SHP77 treated with DMSO at 0.1 percent for 48 hours (cell line): ENCODE measurements around the gene MT1F.

ENCODE experiments used
- DNase-seq: peaks from one replicate; lab custom pipeline; 2025; lab: John Stamatoyannopoulos, UW

The MT1F gene

DNA sequence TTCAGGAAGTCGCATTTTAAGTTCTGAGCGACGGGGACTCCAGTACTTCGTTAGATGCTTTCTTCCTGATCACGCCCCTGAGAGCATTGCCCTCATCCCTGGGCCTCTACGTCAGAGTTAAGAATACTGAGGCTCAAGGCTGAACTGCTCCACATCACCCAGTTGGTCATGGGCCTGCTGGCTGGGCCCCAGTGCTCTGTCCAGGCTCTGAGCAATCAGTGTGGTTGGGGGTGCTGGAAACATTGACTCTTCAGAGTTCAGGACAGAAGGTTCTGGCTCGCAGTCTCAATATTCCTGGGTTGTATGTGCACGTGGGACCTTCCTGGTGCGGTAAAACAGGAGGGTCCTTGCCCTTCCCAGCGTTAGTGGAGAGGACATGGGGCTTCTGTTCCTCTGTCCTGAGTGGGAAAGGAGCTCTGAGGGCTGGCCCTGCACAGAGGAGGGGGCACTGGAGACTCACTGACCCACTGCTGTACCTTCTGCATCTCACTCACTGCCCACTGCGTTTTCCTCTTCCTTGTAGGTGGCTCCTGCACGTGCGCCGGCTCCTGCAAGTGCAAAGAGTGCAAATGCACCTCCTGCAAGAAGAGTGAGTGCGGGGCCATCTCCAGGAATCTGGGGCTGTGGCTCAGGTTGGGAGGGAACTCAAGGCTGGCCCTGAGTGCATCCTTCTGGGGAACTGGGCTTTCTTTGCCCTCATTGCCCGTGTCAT lies 31.7 kb upstream of the MT1F start:
- no peak for DNase-seq

DNA sequence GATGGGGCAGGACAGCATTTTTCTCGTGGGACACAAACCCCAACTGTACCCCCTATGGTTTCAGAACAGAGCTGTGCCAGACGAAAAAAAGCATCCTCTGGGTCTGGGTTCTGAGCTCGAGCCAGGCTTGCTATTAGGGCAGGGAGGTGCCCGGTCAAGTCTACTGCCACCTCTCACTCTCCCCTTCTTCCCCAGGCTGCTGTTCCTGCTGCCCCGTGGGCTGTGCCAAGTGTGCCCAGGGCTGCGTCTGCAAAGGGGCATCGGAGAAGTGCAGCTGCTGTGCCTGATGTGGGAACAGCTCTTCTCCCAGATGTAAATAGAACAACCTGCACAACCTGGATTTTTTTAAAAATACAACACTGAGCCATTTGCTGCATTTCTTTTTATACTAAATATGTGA lies 31.1 kb upstream of the MT1F start:
- no peak for DNase-seq

DNA sequence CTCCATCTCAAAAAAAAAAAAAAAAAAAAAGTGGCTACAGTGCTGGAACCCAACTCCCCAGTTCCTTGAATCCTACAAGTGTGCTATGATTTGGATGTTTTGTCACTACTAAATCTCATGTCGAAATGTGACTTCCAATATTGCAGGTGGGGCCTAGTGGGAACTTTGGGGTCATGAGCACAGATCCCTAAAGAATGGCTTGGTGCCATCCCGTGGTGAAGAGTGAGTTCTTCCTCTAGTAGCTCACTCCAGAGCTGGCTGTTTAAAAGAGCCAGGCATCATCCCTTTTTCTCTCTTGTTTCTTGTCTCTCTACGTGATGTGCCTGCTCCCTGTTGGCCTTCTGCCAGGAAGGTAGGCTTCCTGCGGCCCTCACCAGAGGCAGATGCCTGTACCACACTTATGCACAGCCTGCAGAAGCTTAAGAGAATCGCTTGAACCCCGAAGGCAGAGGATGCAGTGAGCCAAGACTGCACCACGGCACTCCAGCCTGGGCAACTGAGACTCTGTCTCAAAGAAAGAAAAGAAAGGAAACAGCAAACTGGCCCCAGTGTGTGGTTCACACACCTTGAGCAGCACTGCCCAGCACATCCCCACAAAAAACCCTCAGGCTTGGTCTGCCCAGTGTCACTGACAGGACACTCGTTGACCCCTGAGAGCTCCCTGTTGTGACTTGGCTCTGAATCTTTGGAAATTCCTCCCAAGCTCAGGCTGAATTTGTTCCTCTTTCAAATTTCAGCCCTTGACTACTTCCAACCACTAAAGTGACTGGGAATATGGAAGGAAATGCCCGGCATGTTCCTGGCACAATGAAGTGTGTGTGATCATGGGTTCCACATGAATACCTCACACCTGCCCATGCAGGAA lies 29.0 kb upstream of the MT1F start:
- DNase-seq: no peak

DNA sequence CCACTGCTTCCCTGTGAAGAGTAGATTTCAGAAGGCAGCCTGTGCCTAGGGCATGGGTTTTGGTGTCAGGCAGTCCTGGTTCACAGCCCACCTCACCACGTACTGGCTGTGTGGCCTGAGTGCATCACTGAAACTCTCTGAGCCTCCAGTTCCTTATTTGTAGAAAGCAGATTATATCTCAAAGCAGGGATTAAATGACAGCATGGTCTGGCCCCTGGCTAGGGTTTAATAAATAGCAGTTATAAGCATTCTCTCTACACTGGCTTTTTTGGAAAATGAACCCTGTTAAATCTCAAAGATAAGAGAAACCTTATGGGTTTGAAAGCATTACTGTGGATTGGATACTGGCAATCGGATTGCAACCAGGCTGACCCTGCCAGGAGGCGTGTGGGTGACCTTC lies 28.2 kb upstream of the MT1F start:
- DNase-seq: no peak

DNA sequence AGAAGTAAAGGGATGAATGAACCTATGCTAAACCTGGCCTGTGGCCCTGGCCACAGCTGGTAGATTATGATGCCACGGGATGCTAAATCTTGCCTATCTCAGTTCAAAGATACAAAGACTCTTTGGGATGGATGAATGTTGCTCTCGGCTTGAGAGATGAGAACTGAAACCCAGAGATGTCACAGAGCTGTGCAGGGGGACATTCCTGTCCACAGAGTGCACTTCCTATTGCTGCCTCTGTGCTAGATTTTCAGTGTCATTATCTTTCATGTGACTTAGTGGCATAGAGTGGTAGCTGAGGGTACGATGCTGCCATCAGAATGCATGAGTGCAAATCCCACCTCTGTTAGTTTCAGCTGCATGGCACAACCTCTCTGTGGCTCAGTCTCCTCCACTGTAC lies 27.6 kb upstream of the MT1F start:
- DNase-seq: no peak

DNA sequence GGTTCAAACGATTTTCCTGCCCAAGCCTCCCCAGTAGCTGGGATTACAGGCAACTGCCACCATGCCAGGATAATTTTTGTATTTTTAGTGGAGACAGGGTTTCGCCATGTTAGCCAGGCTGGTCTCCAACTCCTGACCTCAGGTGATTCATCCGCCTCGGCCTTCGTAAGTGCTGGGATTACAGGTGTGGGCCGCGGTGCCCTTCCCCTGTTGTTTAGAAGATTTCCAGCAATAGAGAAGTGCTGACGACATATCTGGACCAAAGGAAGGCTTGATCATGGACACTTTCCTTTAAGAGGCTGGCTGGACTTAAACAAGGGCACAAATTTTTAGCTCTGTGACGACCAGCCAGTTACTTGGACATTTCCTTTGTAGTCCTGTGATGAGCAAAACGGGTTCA lies 26.6 kb upstream of the MT1F start:
- no peak for DNase-seq

DNA sequence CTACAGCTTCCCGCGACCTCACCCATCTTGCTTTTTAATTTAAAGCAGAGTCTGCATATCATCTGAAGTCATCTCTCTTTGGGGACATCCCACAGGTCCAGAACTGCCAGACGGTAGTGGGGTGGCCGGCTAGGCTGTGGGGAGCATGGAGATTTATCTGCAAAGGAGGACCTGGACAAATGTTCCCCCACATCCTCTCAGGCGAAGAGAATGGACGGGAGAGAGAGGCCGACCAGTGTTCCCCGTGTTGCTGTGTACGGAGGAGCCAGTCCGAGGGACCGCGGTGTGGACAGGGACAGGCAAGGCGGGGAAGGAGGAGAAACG lies 26.0 kb upstream of the MT1F start:
- no peak for DNase-seq

DNA sequence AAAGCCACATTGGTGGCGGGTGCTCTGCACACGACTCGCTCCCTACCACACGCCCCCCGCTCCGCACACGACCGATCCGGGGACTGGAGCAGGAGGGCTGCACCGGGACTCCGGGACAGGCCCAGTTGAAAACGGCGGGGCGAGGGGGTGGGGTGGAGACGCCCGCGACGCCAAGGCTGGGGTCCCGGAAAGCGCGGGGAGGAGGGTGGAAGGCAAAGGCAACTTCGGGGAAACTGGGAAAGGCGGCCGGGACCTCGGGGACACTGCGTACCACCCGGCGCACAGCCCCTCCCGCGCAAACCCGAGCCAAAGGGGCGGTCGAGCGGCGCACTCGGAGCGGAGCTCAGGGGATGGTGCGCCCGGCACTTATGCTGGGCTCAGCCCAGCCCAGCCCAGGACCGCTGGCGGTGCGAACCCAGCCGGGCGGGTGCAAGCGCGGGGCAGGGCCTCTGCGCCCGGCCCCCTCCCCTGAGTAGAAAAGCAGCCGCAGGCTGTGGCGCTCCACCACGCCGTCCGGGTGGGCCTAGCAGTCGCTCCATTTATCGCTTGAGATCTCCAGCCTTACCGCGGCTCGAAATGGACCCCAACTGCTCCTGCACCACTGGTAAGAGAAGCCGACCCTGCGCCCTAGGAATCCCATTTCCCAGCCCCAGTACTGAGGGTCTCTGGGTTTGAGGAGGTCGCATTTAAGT lies 25.5 kb upstream of the MT1F start, which contains the start of gene MT1M:
MT1M (plus strand) TSS at position 504 of the 692 bp plus-strand sequence; CDS start at position 577, 73 bp downstream.
- DNase-seq: no peak

DNA sequence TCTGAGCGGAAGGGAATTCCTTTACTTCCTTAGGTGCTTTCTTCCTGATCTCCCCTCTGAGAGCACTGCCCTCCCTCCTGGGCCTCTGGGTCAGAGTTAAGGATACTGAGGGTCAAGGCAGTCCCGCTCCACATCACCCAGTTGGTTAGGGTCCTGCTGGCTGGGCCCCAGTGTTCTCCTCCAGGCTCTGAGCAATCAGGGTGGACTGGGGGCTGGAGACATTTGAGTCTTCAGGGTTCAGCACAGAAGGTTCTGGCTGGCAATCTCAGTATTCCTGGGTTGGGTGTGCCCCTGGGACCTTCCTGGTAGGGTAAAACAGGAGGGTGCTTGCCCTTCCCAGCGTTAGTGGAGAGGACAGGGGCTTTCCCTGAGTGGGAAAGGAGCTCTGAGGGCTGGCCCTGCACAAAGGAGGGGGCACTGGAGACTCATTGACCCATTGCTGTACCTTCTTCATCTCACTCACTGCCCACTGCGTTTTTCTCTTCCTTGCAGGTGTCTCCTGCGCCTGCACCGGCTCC lies 24.9 kb upstream of the MT1F start:
- DNase-seq: no peak

DNA sequence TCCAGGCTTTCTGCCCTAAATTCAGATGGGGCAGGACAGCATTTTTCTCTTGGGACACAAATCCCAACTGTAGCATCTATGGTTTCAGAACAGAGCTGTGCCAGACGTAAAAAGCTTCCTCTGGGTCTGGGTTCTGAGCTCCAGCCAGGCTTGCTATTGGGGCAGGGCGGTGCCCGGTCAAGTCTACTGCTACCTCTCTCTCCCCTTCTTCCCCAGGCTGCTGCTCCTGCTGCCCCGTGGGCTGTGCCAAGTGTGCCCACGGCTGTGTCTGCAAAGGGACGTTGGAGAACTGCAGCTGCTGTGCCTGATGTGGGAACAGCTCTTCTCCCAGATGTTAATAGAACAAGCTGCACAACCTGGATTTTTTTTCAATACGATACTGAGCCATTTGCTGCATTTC lies 24.2 kb upstream of the MT1F start:
- no peak for DNase-seq

DNA sequence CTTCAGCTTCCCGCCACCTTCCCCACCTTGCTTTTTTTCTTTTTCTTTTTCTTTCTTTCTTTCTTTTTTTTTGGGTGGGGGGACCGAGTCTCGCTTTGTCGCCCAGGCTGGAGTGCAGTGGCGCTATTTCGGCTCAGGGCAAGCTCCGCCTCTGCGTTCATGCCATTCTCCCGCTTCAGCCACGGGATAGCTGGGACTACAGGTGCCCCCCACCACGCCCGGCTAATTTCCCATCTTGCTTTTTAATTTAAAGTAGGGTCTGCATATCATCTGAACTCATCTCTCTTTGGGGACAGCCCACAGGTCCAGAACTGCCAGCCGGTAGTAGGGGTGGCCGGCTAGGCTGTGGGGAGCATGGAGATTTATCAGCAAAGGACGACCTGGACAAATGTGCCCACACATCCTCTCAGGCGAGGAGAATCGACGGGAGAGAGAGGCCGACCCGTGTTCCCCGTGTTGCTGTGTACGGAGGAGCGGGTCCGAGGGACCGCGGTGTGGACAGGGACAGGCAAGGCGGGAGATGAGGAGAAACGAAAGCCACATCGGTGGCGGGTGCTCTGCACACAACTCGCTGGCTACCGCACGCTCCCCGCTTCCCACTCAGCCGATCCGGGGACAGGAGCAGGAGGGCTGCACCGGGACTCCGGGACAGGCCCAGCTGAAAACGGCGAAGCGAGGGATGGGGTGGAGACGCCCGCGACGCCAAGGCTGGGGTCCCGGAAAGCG lies 22.9 kb upstream of the MT1F start:
- DNase-seq: no peak

DNA sequence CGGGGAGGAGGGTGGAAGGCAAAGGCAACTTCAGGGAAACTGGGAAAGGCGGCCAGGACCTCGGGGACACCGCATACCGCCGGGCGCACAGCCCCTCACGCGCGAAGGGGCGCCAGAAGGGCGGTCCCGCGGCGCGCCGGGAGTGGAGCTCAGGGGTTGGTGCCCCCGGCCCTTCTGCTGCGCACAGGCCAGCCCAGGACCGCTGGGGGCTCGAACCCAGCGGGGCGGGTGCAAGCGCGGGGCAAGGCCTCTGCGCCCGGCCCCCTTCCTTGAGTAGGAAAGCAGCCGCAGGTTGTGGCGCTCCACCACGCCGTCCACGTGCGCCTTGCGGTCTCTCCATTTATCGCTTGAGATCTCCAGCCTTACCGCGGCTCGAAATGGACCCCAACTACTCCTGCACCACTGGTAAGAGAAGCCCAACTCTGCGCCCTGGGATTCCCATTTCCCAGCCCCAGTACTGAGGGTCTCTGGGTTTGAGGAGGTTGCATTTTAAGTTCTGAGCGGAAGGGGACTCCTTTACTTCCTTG lies 22.3 kb upstream of the MT1F start:
- no peak for DNase-seq

DNA sequence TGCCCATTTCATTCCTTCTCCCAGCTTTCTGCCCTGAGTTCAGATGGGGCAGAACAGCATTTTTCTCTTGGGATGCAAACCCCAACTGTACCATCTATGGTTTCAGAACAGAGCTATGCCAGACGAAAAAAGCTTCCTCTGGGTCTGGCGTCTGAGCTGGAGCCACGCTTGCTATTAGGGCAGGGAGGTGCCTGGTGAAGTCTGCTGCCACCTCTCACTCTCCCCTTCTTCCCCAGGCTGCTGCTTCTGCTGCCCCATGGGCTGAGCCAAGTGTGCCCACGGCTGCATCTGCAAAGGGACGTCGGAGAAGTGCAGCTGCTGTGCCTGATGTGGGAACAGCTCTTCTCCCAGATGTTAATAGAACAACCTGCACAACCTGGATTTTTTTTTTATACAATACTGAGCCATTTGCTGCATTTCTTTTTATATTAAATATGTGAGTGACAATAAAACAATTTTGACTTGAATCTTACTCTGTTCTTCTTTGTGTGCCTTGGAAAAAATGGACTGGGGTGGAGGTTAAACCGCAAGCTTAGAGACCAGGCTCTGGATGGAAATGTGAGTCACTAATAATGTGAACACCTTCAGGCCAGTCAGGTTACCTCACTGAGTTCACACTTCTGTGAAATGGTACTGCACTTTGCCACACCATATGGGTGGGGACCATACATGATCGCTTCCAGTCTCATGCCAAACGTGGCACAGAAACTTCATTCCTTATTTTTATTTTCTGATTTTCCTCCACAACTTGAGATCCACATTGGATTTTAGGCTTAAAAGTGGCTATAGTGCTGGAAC lies 20.9 kb upstream of the MT1F start:
- DNase-seq: no peak

DNA sequence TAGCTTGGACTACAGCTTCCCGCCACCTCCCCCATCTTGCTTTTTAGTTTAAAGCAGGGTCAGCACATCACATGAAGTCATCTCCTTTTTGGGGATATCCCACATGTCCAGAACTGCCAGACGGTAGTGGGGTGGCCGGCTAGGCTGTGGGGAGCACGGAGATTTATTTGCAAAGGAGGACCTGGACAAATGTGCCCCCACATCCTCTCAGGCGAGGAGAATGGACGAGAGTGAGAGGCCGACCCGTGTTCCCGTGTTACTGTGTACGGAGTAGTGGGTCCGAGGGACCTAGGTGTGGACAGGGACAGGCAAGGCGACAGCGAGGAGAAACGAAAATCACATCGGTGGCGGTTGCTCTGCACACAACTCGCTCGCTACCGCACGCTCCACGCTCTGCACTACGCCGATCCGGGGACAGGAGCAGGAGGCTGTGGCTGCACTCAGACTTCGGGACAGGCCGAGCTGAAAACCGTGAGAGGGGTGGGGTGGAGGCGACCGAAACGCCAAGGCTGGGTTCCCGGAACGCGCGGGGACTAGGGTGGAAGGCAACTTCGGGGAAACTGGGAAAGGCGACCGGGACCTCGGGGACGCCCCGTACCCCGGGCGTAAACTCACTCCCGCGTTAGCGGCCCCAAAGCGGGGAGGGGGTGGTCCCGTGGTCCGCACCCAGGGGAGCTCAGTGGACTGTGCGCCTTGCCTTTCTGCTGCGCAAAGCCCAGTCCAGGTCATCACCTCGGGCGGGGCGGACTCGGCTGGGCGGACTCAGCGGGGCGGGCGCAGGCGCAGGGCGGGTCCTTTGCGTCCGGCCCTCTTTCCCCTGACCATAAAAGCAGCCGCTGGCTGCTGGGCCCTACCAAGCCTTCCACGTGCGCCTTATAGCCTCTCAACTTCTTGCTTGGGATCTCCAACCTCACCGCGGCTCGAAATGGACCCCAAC lies 19.7 kb upstream of the MT1F start, which contains the start of gene MT1A:
MT1A (plus strand) TSS at position 853 of the 937 bp plus-strand sequence; CDS start at position 926, 73 bp downstream.
- DNase-seq: no peak

DNA sequence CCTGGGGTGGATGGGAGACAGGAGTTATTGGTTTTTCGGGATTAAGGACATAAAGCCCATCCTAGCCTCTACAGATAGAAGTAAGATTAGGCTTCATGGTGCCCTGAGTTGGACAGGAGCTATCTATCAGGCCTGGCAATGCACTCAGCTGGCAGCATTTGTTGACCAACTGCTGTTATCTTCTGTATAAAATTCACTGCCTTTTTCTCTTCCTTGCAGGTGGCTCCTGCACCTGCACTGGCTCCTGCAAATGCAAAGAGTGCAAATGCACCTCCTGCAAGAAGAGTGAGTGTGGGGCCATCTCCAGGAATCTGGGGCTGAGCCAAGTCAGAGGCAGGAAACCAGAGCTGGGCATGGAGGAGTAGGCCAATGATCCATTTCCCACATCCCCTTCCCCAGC lies 18.7 kb upstream of the MT1F start:
- no peak for DNase-seq

DNA sequence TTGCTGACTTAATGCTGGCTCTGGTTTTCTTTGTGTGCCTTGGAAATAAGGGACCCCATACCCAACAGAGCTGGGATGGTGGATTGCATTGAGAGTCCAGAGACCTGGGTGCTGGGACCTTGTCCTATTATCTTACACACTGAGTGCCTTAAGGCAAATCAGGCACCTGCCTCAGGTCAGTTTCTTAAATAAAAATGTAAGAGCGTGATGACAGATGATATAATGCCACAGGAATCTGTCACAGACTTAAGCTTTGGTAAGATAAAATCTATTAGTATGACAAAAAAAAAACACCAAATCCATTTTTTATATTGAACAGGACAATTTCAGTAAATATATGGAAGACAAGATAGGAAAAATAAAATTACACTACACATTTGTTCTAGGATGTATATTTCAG lies 17.7 kb upstream of the MT1F start:
- no peak for DNase-seq

DNA sequence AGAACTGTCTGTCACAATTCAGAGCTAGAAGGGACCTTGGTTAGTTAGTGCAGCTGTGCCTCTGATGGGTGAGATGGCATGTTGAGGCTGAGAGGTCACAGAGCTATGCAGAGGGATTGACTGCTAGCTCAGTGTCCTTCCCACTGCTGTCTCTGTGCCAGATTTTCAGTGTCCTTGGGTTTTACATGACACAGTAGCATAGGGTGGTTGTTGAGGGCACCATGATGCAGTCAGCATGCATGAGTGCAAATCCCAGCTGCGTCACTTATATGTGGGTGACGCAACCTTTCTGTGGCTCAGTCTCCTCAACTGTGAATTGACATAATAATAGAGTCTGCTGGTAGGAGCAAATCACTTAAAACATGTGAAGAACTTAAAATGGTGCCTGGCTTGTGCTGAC lies 16.6 kb upstream of the MT1F start:
- DNase-seq: no peak

DNA sequence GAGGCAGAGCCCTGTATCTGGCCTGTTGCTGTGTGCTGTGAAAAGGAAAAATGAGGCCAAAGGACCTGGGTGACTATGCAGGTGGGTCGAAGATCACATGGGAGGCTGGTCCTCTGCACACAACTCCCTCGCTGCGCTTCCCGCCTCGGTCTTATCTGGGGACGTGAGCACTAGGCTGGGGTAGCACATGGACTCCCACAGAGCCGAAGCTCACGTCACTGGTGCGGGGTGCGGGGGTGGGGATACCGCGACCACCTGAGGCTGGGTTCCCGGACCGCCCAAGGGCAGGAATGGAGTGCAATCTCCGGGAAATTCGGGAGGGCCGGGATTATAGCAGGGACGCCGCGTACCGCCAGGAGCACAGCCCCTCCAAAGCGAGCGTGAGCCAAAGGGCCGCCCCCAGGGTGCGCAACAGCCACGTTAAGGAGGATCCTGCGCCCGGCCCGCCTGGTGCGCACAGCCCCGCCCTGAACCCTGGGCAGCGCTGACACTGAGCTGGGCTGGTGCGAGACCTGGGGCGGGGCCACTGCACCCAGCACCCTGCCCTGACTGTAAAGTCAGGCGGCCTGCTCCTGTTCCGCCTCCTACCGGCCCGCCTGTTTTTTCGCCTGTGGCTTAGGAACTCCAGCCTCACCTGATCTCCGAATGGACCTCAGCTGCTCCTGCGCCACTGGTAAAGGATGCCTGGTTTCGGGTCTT lies 14.5 kb upstream of the MT1F start:
- DNase-seq: no peak

DNA sequence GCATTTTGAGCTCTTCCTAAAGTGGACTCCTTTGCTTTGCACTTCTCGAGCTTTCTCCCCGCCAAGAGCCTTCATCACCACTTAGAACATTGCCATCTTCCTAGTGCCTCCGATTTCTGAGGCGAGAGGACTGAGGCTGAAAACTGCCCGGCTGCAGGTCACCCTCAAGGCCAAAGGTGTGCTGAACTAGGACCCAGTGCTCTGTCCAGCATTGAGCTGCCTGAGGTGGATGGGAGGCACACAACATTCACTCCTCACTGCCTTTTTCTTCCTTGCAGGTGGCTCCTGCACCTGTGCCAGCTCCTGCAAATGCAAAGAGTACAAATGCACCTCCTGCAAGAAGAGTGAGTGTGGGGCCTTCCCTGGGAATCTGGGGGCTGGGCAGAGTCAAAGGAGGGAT lies 13.9 kb upstream of the MT1F start:
- no peak for DNase-seq
